EL (cell line): Measurements from ENCODE around the gene CMTM2.
"Not testable (repeated sequence)": the region's sequence is repeated elsewhere in the genome, so short reads cannot be mapped to it uniquely, and the experiment has no call there.

Experiments used
- DNase-seq: peaks from one replicate; pipeline ENCODE4 v3.0.0-alpha.2; 2016

The CMTM2 gene

DNA sequence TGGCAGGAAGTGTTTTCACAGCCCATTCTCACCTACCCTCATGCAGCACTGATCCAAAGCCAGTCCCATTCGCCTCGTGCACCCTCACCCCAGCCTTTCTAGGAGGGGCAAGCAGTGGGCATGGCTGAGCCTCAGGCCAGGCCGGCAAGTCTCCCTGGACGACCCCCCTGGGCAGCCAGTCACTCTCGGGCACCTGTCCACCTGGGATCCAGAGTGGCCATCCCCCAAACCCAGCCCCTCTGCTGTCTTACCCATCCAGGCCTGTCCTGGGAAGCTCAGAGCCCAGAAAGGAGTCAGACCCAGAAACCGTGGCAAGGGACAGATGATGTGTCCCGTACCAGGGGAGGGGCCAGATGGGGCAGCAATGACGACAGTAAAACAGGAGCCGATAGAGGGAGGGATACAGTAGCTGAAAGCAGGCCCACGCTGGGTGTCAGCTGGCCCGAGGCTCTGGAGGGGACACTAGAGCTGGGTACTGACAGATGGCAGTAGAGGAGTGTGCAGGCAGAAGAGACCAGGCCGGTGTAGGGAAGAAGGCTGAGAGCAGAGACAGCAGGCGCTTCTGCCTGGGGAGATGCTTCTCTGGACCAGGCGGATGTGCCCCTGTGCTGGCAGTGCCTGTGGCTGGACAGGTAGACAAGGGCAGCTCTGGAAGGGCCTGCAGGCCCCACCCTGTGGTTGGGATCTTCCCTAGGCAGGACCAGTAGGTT lies 31.0 kb downstream of the CMTM2 start:
- DNase-seq = no peak

DNA sequence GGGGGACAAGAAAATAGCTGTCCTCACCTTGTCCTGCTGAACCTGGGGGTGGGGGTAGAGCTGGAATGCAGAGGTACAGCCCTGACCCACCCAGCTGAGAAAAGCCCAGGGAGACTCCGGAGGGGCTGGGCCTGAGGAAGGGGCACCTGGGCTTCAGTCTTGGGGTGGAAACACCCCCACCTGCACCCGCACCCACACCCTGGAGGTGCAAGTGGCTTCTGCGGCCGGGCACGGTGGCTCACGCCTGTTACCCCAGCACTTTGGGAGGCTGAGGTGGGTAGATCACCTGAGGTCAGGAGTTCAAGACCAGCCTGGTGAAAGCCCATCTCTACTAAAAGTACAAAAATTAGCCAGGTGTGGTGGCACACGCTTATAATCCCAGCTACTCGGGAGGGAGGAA lies 32.6 kb downstream of the CMTM2 start:
- DNase-seq = not testable (repeated sequence)

DNA sequence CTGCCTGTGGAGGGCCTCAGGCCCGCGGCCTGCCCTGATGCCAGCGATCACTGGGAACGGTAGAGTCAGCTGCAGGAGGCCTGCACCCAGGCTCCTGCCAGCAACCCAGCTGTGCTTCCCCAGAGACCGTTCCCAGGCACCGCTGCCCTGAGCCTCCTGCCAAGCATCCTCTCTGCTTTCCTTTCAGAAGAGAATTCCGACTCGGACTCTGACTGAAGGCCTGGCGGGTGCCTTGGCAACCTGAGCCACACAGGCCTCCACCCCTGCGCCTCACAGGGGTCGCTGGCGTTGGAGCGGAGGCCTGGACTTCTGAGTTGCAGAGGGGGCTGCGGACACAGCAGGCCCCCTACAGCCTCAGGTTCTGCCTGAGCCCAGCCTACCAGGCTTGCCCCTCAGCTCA lies 33.2 kb downstream of the CMTM2 start:
- DNase-seq = no peak

DNA sequence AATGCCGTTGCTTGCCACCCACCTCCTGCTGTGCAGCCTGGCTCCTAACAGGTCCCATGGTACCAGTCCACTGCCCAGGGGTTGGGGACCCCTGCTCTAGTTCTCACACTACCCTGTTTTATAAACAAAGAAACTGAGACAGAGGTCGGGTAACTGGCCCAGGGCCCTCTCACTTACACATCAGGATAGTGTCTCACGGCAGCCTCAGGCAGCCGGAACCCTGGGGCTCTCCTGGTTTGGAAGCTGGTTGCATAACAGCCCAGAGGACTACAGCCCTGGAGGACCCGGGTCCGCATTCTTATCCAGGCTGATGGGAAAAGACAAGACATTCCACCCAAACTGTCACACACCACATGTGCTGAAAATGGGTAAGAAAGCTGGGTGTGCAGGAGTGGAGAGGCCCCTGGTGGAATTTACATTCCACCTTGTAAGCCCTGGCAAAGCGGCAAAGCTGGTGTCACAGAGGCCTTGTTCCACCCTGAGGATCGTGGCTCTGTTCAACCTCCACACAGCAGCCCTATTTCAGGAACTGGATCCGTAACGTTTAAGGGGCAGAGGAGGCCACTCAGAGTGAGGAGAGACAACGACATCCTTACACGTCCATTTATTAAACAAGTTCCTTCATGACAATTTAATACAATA lies 35.0 kb downstream of the CMTM2 start:
- no peak for DNase-seq

DNA sequence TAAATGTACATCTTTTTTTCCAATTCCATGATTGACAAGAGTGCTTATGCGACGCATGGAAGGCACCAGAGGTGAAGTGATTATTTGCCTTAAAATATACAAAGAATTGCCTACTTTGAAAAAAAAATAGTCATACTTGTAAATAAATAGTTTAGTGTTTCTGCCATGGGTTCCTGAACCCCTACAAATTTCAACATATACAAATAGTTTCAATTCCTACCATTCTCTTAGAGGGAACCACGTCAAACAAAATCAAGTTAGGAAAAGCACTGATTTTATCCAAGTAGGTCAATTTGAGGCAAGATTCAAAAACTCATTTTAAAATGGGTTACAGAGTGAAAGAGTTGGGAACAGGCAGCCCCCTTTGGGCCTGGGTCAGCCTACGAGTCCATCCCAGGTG lies 36.9 kb downstream of the CMTM2 start:
- no peak for DNase-seq

DNA sequence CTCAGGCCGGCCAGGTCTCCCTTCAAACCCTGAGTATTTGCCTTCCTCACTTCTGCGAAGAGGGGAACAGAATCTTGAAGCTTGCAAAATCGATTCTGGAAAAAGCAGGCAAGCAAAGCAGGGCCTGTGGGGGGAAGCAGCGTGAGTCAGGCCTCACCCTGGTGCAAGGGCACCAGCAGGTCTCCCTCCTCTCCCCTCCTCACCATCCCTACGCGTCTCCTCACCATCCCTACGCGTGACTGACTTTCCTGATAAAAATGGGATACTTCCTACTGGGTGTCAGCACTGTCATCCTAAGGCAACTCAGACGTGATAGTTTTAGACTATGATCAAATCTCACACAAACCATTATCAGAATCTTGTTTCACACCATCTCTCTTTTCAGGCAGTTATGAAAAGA lies 37.3 kb downstream of the CMTM2 start:
- no peak for DNase-seq

DNA sequence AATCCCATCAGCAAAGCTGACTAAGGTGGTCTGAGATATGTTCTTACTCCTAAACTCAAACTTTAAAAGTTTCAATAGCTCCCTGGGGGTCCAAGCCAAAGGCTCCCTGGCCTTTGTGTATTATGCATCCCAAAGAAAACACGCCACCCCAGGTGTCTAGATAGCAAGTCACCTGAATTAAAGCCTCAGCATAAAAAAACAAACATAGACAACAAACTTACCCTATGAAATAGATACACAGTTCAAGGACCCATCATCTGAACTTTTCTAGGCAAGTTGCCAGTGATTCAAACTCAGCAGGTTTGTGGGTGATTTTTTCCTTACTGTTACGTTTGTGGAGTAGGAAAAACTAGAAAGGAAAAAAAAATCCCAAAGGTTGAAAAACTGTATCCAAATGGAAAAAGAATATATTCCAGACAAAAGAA lies 37.8 kb downstream of the CMTM2 start:
- DNase-seq = no peak

DNA sequence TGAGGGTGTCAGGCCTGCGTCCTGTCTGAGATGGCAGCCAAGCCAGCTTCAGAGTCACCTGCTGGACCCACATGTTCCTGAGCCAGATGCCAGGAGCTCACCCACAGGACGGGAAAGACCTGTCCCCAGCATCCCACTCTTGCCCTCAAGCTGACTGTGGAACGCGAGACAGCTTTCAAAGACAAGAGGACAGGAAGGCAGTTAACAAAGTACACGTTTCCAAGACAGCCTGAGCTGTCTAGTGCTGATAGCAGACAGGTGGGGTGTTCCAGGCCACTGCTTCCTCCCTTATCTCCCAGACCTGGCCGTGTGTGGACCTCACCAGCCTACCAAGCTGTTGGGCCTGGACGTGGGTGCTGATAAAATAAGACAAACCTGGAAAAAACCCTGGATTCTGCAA lies 38.5 kb downstream of the CMTM2 start:
- DNase-seq = no peak

DNA sequence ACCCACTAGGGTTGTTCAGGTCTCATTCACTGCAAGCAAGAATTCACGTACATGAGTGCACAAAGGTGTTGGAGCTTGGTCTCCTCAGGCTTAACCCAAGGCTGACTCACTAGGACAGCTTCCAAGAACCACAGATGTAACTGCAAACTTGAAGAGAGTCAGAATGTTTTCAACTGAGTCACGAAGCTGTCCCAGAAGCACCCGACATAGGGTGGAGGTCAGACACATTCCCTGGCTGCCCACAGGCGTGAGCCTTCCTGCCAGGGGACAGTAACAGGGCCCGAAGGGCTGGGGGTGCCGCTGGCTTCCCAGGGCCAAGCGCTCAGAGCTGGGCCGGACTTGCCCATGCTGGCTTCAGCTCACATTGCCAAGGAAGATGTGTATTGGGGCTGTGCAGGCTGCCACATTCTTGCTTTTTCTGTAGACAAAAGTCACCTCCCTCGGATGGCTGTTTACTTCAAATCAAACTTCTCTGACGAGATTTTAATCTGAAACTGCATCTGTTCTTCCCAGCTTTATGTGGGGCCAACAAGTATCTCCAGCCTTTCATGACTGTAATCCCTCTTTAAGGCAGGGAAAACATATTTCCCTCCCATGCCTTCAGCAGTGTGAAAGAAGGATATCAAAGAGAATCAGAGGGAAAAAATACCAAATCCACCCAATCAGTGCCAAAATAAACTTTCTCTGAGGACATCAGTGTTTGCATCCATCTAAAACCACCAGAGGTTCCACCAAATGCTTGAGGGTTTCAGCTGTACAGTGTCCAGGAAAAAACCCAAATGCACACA lies 39.5 kb downstream of the CMTM2 start:
- DNase-seq = peak; percentile 98

DNA sequence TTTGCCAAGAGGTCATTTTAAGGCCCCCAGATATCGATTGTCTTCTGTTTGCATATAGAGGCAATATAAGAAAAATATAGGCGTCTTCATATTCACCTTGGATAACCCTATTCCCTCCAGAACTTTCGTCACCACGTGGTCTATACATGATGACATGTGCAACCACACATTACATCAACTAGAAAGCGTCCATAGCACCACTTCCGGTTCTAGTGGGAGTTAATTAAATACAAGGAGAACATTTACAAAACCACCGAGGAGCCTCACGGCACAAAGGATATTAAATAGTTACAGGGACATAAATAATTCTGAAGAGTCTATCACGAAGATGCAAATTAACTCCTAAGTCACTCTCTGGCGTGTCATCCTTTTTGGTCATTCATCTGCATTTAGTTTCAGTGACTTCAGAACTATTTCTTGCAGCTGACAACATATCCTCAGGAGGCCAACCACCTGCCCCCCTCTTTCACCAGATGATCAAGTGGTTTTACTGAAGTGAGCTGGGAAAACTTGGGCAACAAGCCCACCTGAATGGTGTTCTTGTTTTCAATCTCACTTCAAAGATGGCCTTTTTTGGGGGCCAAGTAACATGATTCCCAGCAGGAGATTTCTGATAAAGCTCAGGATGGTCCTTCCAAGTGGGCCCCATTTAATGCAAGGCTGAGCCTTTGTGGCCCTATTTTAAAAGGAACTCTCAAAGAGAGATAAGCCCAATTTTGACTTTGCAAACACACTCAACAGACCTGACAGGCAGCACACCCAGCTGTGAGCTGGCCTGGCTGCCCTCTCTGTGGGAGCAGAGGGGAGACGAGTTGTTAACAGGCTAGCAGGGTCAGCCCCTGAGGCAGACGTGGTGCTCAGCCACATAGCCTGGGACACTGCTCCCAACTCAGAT lies 40.5 kb downstream of the CMTM2 start:
- peak; percentile 76 for DNase-seq

DNA sequence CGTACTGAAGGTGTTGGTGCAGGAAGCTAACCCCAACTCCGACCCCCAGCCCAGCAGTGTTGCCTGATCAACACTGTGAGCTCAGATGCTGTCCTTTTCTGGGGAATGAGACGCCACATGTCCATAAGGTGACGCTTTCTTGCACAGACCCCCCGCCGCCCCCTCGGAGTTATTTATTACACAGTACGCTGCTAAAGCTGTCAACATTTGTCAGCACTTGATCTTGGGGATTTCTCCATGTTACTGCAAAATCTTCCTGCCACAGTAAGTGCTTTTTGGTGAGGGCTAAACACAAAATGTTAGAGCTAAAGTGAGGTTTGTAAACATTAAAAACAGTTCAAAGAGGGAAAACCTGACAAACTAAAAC lies 41.1 kb downstream of the CMTM2 start:
- DNase-seq = no peak

DNA sequence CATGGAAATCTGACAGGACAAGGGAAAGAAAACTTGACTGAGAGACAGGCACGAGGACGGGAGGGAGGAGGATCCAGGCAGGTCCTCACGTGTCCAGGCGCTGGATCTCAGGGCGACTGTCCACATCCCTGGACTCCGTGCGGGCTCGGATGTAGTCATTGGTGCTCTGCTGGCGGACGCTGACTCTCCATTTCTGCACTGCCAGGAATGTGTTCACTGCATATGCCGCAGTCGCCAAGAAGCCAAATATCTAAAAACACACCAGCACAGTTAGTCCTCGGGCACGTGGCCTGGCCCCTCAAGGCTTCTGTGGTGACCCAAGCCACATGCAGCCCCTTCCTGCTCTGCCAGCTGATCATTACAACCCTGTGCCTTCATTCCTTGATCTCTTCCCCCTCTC lies 42.7 kb downstream of the CMTM2 start:
- DNase-seq = no peak

DNA sequence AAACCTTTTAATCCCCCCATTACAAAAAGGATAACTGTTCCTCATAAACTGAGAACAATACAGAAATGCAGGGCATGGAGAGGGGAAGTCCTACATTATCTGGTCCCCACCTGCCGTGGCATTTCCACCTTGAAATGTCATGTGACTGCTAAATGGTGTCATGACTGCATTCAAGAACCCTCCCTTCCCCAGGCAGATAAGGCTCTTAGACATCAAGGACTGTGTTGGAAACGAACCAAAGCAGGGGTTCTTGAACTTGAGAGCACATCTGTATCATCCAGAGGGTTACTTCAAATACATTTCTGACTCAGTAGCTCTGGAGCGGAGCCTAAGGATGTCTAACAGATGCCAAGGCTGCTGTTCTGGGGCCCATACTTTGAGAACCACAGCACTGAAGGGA lies 43.6 kb downstream of the CMTM2 start:
- DNase-seq = no peak

DNA sequence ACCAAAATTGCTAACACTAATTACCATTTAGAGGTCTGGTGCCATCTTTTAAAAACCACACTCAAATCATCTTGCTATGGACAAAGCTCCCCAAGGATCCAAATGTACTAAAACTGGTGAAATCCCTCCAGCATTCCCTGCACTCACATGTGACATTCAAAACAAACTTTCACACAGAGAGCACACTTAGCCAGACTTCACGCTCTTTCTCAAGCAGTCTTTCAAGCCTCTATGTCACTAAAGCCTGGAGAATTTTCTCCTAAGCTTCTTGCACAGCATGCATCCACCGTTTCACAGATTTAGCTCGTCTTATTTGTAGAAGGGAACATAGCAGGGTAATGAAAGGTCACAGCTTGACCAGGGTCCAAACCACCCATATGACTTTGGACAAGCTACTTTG lies 44.5 kb downstream of the CMTM2 start:
- no peak for DNase-seq

DNA sequence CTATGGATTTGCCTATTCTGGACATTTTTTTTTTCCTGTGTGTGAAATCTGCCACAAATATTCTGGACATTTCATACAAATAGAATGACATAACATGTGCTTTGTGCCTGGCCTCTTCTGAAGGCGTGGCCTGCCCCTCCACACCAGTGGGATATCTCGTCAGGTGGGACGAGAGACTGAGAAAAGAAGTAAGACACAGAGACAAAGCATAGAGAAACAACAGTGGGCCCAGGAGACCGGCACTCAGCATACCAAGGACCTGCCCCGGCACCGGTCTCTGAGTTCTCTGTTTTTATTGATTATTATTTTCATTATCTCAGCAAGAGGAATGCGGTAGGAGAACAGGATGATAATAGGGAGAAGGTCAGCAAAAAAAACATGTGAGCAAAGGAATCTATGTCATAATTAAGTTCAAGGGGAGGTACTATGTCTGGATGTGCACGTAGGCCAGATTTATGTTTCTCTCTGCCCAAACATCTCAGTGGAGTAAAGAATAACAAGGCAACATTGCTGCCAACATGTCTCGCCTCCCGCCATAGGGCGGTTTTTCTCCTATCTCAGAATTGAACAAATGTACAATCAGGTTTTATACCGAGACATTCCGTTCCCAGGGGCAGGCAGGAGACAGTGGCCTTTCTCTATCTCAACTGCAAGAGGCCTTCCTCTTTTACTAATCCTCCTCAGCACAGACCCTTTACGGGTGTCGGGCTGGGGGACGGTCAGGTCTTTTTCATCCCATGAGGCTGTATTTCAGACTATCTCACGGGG lies 48.5 kb downstream of the CMTM2 start:
- not testable (repeated sequence) for DNase-seq

DNA sequence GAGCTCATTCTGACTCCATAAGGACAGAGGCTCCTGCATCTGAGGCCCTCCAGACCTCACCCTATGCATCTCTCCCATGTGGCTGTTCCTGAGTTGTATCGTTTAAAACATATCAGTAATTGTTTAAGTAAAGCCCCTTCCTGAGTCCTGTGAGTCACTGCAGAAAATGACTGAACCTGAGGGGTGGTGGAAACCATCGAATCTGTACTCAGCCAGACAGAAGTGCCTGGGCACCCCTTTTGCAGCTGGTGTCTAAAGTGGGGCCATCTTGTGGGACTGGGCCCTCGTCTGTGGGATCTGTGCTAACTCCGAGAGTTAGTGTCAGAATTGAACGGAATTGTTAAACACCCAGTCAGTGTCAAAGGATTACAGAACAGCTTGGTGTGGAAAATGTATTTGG lies 50.6 kb downstream of the CMTM2 start:
- no peak for DNase-seq

DNA sequence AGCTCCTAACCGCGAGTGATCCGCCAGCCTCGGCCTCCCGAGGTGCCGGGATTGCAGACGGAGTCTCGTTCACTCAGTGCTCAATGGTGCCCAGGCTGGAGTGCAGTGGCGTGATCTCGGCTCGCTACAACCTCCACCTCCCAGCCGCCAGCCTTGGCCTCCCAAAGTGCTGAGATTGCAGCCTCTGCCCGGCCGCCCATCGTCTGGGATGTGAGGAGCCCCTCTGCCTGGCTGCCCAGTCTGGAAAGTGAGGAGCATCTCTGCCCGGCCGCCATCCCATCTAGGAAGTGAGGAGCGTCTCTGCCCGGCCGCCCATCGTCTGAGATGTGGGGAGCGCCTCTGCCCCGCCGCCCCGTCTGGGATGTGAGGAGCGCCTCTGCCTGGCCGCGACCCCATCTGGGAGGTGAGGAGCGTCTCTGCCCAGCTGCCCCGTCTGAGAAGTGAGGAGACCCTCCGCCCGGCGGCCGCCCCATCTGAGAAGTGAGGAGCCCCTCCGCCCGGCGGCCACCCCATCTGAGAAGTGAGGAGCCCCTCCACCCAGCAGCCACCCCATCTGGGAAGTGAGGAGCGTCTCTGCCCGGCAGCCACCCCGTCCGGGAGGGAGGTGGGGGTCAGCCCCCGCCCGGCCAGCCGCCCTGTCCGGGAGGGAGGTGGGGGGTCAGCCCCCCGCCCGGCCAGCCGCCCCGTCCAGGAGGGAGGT lies 51.4 kb downstream of the CMTM2 start:
- DNase-seq = not testable (repeated sequence)

DNA sequence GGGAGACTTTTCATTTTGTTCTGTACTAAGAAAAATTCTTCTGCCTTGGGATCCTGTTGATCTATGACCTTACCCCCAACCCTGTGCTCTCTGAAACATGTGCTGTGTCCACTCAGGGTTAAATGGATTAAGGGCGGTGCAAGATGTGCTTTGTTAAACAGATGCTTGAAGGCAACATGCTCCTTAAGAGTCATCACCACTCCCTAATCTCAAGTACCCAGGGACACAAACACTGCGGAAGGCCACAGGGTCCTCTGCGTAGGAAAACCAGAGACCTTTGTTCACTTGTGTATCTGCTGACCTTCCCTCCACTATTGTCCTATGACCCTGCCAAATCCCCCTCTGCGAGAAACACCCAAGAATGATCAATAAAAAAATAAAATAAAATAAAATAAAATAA lies 52.3 kb downstream of the CMTM2 start:
- DNase-seq = not testable (repeated sequence)

DNA sequence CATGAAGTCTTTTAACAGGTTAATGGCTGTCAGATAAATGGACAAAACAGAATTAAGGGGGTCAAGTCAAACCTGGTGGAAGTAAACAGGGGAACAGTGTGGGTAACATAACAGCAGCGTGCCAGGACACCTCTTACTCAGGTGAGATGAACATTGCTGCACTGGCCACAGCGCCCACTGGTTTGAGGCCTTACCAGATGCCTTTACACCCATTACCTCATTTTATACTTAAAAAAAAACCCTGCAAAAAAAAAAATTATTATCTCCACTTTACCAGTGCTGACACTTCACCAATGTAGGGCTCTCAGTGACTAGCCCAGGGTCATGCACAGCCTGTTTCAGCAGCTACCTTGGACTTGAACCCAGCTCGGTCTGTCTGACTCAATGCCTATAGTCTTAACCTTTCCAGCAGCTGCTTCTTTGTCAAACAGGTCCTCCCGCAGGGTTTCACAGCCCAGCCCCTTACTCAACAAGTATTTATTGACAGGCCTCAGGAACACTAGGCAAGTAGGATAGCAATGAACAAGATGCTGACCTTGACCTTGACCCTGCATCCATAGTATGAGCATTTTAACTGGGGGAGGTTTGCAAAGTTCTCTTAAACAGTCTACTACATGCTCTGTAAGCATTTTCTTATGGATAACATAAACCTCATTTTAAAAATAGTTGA lies 55.4 kb downstream of the CMTM2 start:
- DNase-seq = no peak

DNA sequence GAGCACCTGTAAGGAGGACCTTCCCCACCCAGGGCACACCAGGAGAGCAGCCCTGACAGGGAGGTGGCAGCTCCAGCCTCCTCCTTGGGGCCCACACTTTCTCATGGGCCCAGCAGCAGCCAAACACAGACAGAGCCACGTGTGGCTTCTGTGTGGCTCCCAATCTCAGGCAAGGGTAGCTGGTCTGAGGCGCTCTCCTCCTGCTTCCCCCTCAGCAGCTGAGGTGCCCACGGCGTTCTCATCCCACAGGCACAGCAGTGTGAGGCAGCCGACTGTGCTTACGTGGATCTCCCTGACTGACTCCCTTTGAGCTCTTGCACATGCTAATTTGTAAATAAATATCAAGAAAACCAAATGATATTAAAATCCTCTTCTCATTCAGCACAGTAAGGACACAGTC lies 56.1 kb downstream of the CMTM2 start:
- DNase-seq = no peak

DNA sequence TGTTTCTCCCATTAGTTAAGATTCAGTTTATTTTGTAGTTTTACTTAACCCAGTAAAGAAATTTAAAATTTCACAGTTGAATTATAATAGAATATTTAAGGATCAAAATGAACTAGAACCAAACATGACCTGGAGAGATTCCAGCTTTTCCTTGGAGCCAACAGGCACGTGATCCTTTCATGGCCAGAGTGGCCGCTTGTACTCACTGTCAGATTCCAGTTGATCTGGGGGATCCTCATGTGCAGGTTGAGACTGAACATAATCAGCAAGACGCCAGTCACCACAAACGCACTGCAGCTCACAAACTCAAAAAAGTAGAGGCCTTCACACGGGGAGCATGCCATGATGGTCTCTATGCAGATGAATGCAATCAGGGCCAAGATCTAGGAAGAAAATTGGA lies 56.9 kb downstream of the CMTM2 start:
- no peak for DNase-seq
